ENCODE measurements around the gene SIRPA.

Gene SIRPA

DNA sequence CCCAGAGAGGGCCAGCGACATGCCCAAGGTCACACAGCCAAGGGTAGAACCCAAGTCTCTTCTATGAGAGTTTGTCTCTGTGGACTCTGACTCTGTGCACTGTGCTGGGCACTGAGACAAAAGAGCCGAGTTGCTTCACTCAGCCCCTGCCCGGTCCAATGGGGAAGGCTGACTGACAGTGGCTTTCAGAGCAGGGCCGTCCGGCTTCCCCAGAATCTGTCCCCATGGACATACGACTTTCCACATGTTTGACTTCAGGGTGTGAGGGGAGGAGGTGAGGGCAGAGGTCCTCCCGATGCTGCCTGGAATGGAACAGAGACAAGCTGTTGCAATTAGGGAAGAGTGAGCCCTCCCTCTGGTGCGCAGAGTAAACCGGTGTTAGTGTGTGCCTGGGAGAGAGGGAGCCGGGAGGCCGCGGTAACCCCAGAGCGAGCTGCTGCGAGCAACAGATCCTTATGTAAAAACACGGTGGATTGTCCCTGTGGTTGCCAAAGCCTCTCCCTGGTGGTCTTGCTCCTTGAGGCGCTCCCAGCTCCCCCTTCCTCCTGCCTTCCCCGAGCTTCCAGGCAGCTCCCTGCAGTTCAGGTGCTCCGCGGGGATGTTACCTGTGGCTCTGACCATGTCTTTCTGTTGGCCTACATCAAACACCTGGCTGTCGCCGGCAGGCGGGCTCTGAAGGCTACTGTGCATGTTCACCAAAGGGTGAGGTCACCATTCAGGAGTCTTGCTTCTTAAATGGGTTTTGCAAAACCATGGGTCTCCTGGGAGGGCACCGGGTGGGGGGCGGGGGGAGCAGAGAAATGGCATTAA is 672 bp downstream of the SIRPA start:
- DNase-seq (ENCODE audit: low read depth, low spot score): peak; percentile 8
- in situ Hi-C loops (cut with HindIII; ENCODE audit: low sequenced_read_pairs): no loop called here
- peak overlapping the region; percentile 63 for H3K4me3 ChIP-seq (ENCODE audit: low read depth, low read length)
- no peak for TF ChIP-seq CTCF (IDR thresholded peaks at IDR 0.05; ENCODE audit: low read depth, low read length)

GRCh38 chr20:1896484-1897258 is 1.5 kb downstream of the SIRPA start:
- in situ Hi-C loops (cut with HindIII; ENCODE audit: low sequenced_read_pairs): no loop called here
- H3K4me3 ChIP-seq (ENCODE audit: low read depth, low read length): peak overlapping the region; percentile 63
- TF ChIP-seq CTCF (IDR thresholded peaks at IDR 0.05; ENCODE audit: low read depth, low read length): no peak
- DNase-seq (ENCODE audit: low read depth, low spot score): no peak

DNA sequence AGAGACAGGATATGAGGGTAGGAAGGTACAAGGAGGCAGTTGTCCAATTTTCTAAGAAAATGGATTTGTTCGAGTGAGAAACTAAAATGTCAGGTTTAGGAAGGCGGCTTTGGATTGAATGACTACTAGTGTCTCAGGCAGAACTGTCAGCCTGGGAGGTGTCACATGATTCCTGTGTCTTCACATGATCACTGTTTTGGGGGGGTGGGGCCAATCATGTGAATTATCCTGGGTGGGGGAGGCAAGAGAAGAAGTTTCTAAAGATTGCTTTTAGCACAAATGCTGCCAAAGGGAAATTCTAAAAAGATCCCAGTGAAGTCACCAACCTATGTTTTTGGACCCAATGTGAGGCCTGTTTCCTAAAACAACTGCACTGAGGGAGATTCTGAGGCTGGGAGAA is 2.3 kb downstream of the SIRPA start:
- in situ Hi-C loops (cut with HindIII; ENCODE audit: low sequenced_read_pairs): no loop called here
- H3K4me3 ChIP-seq (ENCODE audit: low read depth, low read length): no peak overlapping the region
- no peak for TF ChIP-seq CTCF (IDR thresholded peaks at IDR 0.05; ENCODE audit: low read depth, low read length)
- DNase-seq (ENCODE audit: low read depth, low spot score): no peak

DNA sequence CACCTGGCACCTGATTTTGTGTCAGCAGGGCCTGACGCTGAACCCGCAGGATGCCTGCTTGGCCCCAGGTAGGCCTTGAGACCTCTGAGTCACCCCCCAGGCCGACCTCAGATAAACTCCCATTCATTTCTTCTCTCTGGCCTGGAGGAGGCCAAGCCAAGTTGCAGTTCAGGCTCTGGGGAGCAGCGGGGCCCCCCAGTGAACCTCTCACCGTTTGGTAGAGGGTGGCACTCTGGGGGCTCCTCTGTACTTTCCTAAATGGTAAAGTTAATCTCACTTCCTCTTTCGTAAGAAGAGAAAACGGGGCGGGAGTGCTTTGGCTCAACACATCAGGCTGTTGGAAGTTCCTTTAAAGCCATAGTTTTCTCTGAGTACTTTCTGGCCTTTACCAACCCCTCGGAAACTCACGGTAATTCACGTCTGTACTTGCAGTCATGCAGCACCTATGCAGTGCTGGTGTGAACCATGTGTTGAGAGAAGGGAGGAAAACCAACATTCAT is 2.8 kb downstream of the SIRPA start:
- TF ChIP-seq CTCF (IDR thresholded peaks at IDR 0.05; ENCODE audit: low read depth, low read length): no peak
- in situ Hi-C loops (cut with HindIII; ENCODE audit: low sequenced_read_pairs): no loop called here
- no peak overlapping the region for H3K4me3 ChIP-seq (ENCODE audit: low read depth, low read length)
- DNase-seq (ENCODE audit: low read depth, low spot score): no peak

GRCh38 chr20:1898482-1899240 is 3.5 kb downstream of the SIRPA start:
- DNase-seq (ENCODE audit: low read depth, low spot score): no peak
- TF ChIP-seq CTCF (IDR thresholded peaks at IDR 0.05; ENCODE audit: low read depth, low read length): no peak
- no peak overlapping the region for H3K4me3 ChIP-seq (ENCODE audit: low read depth, low read length)
- in situ Hi-C loops (cut with HindIII; ENCODE audit: low sequenced_read_pairs): no loop called here

DNA sequence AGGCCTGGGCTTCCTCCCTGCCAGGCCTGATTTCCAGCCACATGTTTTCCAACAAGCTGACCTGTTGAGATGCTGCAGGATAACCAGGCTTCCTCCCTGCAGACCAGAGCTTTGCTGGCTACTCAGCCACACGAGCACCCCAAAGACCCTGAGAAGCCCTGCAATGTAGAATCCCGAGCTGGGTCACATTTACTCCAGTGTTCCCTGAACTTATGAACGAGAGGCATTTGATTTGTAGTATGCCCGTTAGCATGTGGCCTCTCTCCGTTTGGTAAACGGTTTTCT is 4.0 kb downstream of the SIRPA start:
- H3K4me3 ChIP-seq (ENCODE audit: low read depth, low read length): no peak overlapping the region
- in situ Hi-C loops (cut with HindIII; ENCODE audit: low sequenced_read_pairs): no loop called here
- no peak for TF ChIP-seq CTCF (IDR thresholded peaks at IDR 0.05; ENCODE audit: low read depth, low read length)
- no peak for DNase-seq (ENCODE audit: low read depth, low spot score)

All from astrocyte of the spinal cord (primary cell).